Effector memory CD8-positive, alpha-beta T cell (primary cell): Measurements from ENCODE around the gene MARVELD1.

Source experiments
- ATAC-seq: fragments of 150-1000 bp; cut with Tn5 transposase; replicated peaks from 2 replicates; pipeline ENCODE4 v1.10.0; 2021; ENCODE audit warnings: mild to moderate bottlenecking, moderate library complexity
- DNase-seq, 3 experiments: peaks; one replicate each; pipeline ENCODE4 v3.0.0; 2021
- H3K27ac Mint-ChIP-seq, 2 donors: one replicate each; pipeline ENCODE4 v1.8.0; 2022; ENCODE audit warnings: mild to moderate bottlenecking in 2 of 2, mixed read lengths in 2 of 2, moderate library complexity in 2 of 2
- H3K27me3 Mint-ChIP-seq, 2 donors: one replicate each; pipeline ENCODE4 v1.8.0; 2022; ENCODE audit warnings: mixed read lengths in 2 of 2
- H3K36me3 Mint-ChIP-seq: one replicate; pipeline ENCODE4 v1.8.0; 2022; ENCODE audit warnings: mild to moderate bottlenecking, moderate library complexity, mixed read lengths; ENCODE audit not compliant: insufficient read depth
- H3K4me1 Mint-ChIP-seq, 2 donors: one replicate each; pipeline ENCODE4 v1.8.0; 2022; ENCODE audit warnings: low read depth in 2 of 2, mixed read lengths in 2 of 2
- H3K4me3 Mint-ChIP-seq, 2 donors: one replicate each; pipeline ENCODE4 v1.8.0; 2022; ENCODE audit warnings: mild to moderate bottlenecking in 2 of 2, mixed read lengths in 2 of 2, moderate library complexity in 2 of 2
- H3K9me3 Mint-ChIP-seq, 2 donors: one replicate each; pipeline ENCODE4 v1.8.0; 2022; ENCODE audit warnings: mixed read lengths in 2 of 2

MARVELD1 gene

DNA sequence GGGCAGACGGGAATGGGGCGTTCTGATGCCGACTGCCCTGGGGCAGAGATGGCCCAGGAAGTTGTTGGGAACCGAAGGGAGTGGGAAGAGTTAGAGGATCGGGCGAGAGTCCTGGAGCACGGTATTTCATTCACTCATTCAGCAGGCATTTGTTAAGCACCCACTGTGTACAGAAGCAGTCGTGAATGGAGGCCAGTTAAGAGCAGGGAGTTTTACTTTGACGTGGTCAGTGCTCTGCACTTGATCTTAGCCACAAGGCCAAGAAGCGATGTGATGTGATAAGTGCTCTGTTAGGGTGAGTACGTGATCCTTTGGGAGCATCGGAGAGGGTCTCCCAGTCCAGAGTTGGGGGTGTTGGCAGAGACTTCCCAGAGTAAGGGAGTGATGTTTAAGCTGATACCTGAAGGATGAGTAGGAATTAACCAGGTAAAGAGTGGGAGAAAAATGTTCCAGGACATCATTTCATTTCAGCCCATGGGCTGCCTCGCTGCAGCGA, 24.3 kb downstream of the MARVELD1 start:
- H3K9me3 Mint-ChIP-seq = no peaks in the 10 kb centered on the region
- no peaks in the 10 kb centered on the region for H3K27me3 Mint-ChIP-seq
- peaks cover 28% of the 10 kb centered on the region for H3K36me3 Mint-ChIP-seq
- peak overlapping the region; percentile 97 to 98 for H3K27ac Mint-ChIP-seq
- peak overlapping the region; percentile 92 to 94 for H3K4me3 Mint-ChIP-seq
- DNase-seq (no peak), ATAC-seq (no peak)
- H3K4me1 Mint-ChIP-seq = peaks cover 42 to 46% of the 10 kb centered on the region in 2 donors

DNA sequence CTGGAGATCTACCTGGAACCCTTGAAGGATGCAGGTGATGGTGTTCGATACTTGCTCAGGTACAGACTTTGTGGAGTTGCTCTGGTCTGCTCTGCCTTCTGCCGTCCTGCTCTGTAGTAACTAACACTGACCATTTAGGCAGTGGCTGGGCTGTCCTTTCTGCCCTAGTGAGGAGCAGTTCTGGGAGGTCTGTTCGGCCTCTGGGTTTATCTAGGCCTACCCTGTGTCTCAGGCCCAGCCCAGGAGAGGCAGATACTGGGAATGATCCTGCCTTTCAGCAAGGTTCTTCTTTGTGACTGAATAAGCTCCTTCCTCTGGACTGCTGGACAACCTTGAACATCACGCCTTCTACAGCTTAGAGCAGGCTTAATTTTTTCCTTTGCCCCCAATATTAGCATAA, 25.1 kb downstream of the MARVELD1 start:
- no peaks in the 10 kb centered on the region for H3K9me3 Mint-ChIP-seq
- peaks cover 49 to 50% of the 10 kb centered on the region in 2 donors for H3K4me1 Mint-ChIP-seq
- no peaks in the 10 kb centered on the region for H3K27me3 Mint-ChIP-seq
- peak overlapping the region; percentile 92 to 94 for H3K4me3 Mint-ChIP-seq
- ATAC-seq = no peak
- peaks cover 32% of the 10 kb centered on the region for H3K36me3 Mint-ChIP-seq
- no peak for DNase-seq
- peak overlapping the region; percentile 97 to 98 for H3K27ac Mint-ChIP-seq

DNA sequence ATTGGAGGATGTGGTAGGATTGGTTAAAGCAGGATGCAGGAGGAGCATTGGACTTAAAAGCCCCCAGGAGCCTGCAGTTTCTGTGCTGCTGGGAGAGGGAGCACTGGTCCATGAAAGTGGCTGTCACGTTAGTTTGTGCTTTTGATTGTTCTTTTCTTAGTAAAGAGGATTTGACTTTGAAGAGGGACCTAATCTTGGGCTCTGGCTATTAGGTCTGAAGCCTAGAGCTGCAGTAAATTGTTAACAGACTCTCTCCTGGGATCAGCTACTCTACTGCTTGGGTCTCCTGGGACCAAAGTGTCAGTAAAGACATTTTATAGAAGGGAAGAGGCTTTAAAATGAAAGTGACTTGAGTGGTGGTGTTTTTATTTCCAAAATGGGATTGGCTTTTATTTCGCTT, 27.1 kb downstream of the MARVELD1 start:
- DNase-seq = no peak
- H3K27ac Mint-ChIP-seq = peak overlapping the region in 1 of 2 donors; percentile 86
- H3K4me1 Mint-ChIP-seq = peaks cover 59 to 64% of the 10 kb centered on the region in 2 donors
- H3K4me3 Mint-ChIP-seq = peak overlapping the region in 1 of 2 donors; percentile 16
- H3K36me3 Mint-ChIP-seq = peaks cover 48% of the 10 kb centered on the region
- no peaks in the 10 kb centered on the region for H3K27me3 Mint-ChIP-seq
- no peak for ATAC-seq
- H3K9me3 Mint-ChIP-seq = no peaks in the 10 kb centered on the region

DNA sequence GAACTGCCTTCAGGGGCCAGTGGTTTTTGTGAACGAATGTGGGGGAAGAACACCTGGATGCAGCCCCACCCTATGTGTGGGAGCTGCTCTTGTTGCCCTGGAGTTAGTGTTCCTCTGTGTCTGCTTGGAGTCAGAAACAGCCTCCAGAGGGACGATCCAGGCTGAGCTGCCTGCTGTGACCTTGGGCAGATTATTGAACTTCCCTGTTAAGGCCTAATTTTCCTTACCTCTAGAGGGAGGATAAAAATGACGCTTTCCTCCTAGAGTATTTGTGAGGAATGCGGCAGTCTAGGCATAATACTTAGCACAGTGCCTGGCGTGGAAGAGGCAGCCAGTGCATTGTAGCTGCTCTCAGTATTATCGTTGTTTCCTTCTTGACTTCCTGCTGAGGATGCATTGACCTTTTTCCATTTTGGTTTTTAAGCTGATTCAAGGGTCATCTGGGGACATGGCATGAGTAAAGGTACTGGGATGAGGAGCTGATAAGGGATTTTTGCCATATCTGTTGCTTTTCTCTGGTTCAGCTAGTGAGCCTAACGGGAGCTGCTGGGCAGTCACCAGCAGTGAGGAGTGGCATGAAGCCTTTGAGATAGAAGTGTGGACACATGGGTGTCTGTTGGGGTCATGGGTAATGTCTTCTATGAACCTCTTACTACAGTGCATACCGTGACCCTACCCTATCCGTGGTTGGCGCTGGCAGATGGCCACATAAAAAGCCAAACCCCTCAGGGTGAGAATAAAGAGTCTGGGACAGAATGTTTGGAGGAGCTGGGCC, 29.8 kb downstream of the MARVELD1 start:
- Mint-ChIP-seq H3K4me3 (no peak overlapping the region), H3K27ac (peak overlapping the region; percentile 62 to 78), H3K36me3 (peaks cover 58% of the 10 kb centered on the region), H3K27me3 (no peaks in the 10 kb centered on the region), H3K4me1 (peaks cover 45 to 47% of the 10 kb centered on the region in 2 donors), H3K9me3 (no peaks in the 10 kb centered on the region)
- DNase-seq (no peak), ATAC-seq (no peak)

DNA sequence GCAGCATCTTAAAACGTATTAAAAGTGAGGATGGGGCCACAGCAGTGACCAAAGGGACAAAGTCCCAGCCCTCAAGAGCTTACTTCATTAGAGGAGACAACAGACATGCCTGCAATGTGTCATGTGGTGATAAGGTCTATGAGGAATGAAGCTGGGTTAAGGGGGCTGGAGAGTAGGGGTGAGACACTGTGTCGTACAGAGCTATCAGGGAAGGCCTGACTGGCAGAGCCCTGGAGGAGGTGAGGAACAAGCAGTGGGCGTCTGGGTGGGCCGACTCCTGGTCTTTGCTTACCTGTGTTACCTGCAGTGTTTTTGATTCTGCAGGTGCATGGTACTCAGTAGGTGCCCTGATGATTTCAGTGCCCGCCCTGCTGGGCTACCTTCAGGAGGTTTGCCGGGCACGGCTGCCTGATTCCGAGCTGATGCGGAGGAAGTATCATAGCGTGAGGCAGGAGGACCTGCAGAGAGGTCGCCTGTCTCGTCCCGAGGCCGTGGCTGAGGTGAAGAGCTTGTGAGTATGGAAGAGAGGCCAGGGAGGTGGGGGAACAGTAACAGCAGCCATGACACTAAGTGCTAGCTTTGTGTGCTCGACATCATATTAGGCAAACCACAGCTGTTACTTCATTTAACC, 31.0 kb downstream of the MARVELD1 start:
- no peaks in the 10 kb centered on the region for H3K27me3 Mint-ChIP-seq
- peaks cover 60% of the 10 kb centered on the region for H3K36me3 Mint-ChIP-seq
- H3K27ac Mint-ChIP-seq = peak overlapping the region; percentile 78 to 86
- H3K4me1 Mint-ChIP-seq = peaks cover 42 to 43% of the 10 kb centered on the region in 2 donors
- ATAC-seq (no peak), DNase-seq (no peak)
- H3K4me3 Mint-ChIP-seq = no peak overlapping the region
- H3K9me3 Mint-ChIP-seq = no peaks in the 10 kb centered on the region

DNA sequence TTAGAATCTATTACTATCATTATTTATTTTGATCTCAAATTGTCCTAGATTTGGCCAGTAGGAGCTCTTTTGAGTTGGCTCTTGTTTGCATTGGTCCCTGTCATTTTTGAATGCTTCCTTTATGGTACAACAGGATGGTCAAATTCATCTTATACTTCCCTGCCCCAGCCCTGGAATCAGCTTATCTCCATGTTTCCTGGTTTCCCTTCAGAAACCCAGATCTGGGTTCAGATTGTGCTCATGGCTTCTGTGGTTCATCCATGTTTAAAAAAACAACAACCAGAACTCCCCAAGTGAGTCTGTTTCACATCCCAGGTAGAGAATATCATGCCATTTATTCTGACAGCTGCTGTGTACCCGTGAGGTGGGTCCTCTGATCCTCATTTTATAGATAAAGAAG, 34.0 kb downstream of the MARVELD1 start:
- no peak for DNase-seq
- Mint-ChIP-seq H3K27me3 (no peaks in the 10 kb centered on the region), H3K9me3 (no peaks in the 10 kb centered on the region), H3K27ac (no peak overlapping the region), H3K36me3 (peaks cover 70% of the 10 kb centered on the region), H3K4me1 (peaks cover 19 to 24% of the 10 kb centered on the region in 2 donors), H3K4me3 (no peak overlapping the region)
- ATAC-seq = no peak

DNA sequence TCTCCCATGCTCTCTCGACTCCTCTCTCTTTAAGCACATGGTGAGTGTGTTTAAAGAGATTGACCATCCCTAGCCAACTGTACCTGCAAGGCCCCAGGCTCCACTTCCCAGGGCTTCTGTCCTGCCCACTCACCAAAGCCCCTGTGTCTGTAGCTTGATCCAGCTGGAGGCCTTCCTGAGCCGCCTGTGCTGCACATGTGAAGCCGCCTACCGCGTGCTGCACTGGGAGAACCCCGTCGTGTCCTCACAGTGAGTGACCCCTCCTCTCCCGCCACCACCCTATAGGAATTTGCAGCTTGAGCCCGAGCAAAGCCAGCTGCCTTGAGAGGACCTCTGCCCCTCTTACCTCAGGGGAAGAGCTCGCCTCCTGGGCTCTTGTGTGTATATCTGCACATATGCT, 34.6 kb downstream of the MARVELD1 start:
- H3K4me3 Mint-ChIP-seq = no peak overlapping the region
- DNase-seq = no peak
- H3K36me3 Mint-ChIP-seq = peaks cover 71% of the 10 kb centered on the region
- peaks cover 19 to 21% of the 10 kb centered on the region in 2 donors for H3K4me1 Mint-ChIP-seq
- H3K9me3 Mint-ChIP-seq = no peaks in the 10 kb centered on the region
- ATAC-seq = no peak
- no peaks in the 10 kb centered on the region for H3K27me3 Mint-ChIP-seq
- H3K27ac Mint-ChIP-seq = no peak overlapping the region

DNA sequence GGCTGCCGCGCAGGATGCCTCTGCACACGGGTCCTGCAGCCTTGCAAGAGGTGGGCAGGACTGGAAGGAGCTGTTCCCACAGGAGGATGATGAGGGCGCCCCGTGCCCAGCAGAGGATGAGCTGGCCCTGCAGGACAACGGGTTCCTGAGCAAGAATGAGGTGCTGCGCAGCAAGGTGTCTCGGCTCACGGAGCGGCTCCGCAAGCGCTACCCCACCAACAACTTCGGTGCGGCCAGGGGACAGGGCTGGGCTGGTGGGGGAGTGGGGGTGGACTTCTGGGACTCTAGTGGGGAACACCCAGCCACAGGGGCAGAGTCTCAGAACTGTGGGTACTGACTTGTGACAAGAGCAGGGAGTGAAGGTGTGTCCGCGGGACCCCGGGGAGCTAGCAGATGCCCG, 39.4 kb downstream of the MARVELD1 start:
- peaks cover 78% of the 10 kb centered on the region for H3K36me3 Mint-ChIP-seq
- peak overlapping the region in 1 of 2 donors; percentile 69 for H3K27ac Mint-ChIP-seq

DNA sequence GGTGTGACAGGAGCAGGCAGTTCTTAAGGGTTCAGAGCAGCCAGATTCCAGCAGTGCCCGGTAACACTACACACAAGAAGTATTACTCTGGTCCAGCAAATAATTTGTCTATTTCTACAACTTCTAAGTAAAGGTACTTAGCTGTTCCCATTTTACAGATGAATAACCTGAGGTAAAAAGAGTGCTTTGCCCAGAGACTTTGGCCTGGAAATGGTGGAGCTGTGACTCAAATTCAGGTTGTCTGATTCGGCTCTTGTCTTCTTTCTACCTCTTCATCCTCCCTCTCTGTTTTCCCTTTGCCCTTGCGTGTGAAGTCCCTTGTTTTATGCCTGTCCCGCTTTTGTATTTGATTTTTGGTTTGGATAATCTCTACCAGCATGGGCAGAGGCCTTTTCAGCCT, 41.2 kb downstream of the MARVELD1 start:
- Mint-ChIP-seq H3K36me3 (peaks cover 86% of the 10 kb centered on the region), H3K4me1 (peaks cover 0 to 3% of the 10 kb centered on the region in 2 donors), H3K27ac (no peak overlapping the region), H3K27me3 (no peaks in the 10 kb centered on the region), H3K4me3 (no peak overlapping the region), H3K9me3 (no peaks in the 10 kb centered on the region)
- ATAC-seq (no peak), DNase-seq (no peak)

More for the DNA sequence above, 39.4 kb downstream of the MARVELD1 start:
- peaks cover 0 to 5% of the 10 kb centered on the region in 2 donors for H3K4me1 Mint-ChIP-seq
- ATAC-seq (no peak), DNase-seq (no peak)
- no peaks in the 10 kb centered on the region for H3K9me3 Mint-ChIP-seq
- H3K27me3 Mint-ChIP-seq = no peaks in the 10 kb centered on the region
- no peak overlapping the region for H3K4me3 Mint-ChIP-seq

DNA sequence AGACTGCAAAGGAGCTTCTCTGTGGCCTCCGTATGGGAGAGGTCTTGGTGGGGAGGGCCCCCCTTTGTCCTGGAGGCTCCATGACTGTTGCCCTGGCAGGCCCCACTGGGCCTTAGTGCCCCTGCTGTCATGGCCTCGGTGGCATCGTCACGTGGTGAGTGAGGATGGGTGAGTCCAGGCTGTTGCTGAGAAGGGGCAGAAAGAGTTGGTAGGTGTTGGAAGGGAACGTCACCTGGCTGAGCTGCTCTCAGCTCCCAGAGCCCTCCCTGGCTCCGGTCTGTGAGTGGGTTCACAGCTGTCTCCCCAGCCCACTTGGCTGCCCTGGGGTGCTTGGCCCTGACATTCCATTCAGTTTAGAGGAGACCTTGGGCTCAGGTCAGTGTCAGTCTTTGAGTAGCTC, 42.2 kb downstream of the MARVELD1 start:
- H3K27me3 Mint-ChIP-seq = no peaks in the 10 kb centered on the region
- no peak for DNase-seq
- H3K27ac Mint-ChIP-seq = no peak overlapping the region
- no peak for ATAC-seq
- H3K4me1 Mint-ChIP-seq = peaks cover under 1 to 3% of the 10 kb centered on the region in 2 donors
- peaks cover 78% of the 10 kb centered on the region for H3K36me3 Mint-ChIP-seq
- H3K4me3 Mint-ChIP-seq = no peak overlapping the region
- no peaks in the 10 kb centered on the region for H3K9me3 Mint-ChIP-seq

DNA sequence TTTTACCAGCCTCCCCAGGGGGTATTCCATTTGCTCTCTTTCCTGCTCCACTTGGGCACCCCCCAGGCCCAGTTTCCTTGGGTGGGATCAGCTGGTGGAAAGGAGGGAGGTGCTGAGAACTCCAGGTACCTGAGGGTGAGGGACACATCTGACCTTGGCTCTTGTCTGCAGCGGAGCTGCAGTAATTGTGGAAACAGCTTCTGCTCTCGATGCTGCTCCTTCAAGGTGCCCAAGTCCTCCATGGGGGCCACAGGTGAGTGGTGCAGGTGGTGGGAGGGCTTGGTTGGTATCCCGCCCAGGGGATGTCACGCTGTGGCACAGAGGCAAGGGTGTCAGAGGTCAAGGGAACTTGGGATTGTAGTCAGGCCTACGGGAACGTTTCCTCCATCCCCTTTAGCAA, 43.9 kb downstream of the MARVELD1 start:
- Mint-ChIP-seq H3K36me3 (peaks cover 73% of the 10 kb centered on the region), H3K27me3 (no peaks in the 10 kb centered on the region), H3K9me3 (no peaks in the 10 kb centered on the region), H3K4me1 (peaks cover 3 to 6% of the 10 kb centered on the region in 2 donors), H3K4me3 (no peak overlapping the region), H3K27ac (no peak overlapping the region)
- no peak for ATAC-seq
- no peak for DNase-seq

DNA sequence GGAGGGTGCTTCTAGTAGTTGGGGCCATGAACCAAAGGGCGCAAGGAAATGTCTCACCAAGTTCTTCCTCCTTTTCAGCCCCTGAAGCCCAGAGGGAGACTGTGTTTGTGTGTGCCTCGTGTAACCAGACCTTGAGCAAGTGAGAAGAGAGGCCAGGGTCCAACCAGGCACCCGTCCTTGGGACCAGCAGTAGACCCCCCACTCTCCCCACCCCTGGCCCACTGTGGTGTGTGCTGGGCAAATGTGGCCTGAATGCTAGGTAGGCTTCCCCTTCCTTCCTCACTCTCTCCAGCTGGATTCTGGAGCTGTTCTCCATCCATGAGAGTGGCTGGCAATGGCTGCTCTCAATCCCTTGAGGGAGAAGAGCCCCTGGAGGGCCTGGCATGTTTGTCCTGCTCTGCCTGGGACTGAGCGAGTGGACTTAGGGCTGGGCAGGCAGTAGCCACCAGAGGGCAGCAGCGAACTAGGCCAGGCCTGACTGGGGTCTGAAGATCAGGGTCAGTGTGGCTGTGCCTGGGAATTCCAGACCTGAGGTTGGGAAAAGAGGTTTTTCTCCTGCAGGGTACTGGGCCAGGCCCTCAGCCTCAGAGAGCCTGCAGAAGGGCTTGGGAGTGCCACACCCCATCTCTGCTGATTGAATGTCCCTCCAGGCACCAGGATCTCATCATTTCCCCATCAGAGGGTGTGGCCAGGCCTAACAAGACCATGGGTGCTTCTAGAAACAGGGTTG, 45.8 kb downstream of the MARVELD1 start:
- Mint-ChIP-seq H3K27me3 (no peaks in the 10 kb centered on the region), H3K4me3 (no peak overlapping the region), H3K9me3 (no peaks in the 10 kb centered on the region), H3K4me1 (peaks cover 5 to 6% of the 10 kb centered on the region in 2 donors), H3K36me3 (peaks cover 59% of the 10 kb centered on the region), H3K27ac (no peak overlapping the region)
- ATAC-seq = peak; percentile 70
- DNase-seq = peak; percentile 31 to 43 (median 35)

DNA sequence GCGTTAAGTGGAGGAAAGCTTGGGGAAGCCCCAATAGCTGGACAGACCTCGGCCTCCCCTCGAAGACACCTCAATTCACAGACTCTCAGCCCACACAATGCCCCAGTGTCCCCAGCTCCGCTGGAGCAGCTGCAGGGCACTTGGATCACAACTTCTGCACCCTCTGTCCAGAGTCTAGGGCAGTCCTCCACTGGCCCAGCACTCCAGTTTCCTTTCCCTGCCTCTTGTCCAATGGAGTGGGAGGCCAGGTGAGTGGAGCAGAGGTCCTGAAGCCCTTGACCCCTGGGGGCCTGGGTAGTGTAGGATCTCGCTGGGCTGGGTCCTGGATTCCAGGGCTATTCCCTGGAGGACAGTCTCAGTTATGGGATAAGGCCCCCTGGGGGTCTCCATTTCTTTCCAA, 46.4 kb downstream of the MARVELD1 start:
- no peak for DNase-seq
- Mint-ChIP-seq H3K4me3 (no peak overlapping the region), H3K4me1 (peaks cover 6 to 7% of the 10 kb centered on the region in 2 donors), H3K27ac (no peak overlapping the region), H3K27me3 (no peaks in the 10 kb centered on the region), H3K9me3 (no peaks in the 10 kb centered on the region), H3K36me3 (peaks cover 54% of the 10 kb centered on the region)
- ATAC-seq = no peak
